Fibroblast of upper back skin (primary cell): ENCODE results near the gene CUL3.

ENCODE experiments used
- DNase-seq: peaks from one replicate; pipeline ENCODE4 v3.0.0-alpha.2; 2013

Gene CUL3

DNA sequence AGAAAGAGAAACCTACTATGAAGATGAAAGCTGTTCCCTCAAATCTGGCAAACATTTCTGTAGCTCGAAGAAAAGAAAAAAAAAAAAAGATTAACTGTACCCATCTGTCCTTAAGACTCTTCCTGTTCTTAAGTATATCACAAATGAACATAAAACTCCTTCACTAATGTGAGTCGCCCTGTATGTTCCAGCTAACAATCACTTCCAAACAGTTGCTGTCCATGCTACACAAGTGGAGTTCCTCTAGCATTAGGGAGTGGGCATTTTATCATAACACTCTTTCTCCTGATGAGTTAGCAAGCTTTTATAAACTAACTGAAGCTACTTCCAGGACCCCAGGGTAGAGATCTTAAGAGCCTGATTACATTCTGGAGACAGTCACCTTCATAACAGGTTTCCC lies 5.8 kb downstream of the CUL3 start:
- DNase-seq = no peak

DNA sequence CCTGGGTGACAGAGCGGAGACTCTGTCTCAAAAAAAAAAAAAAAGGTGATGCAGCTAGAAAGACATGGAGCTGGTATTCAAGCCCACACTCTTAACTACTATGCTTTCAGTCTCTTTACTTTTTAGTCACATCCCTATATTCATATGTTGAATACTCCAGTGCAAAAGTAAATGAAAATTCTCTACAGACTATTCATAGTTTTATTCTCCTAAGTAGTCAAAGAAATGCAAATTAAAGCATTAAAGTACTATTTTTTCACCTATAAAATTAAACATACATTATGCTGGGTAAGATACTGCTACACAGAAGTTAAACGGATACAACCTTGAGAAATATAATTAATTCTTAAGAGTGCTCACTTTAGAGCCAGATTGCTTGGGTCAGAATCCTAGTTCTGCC lies 7.6 kb downstream of the CUL3 start:
- no peak for DNase-seq

DNA sequence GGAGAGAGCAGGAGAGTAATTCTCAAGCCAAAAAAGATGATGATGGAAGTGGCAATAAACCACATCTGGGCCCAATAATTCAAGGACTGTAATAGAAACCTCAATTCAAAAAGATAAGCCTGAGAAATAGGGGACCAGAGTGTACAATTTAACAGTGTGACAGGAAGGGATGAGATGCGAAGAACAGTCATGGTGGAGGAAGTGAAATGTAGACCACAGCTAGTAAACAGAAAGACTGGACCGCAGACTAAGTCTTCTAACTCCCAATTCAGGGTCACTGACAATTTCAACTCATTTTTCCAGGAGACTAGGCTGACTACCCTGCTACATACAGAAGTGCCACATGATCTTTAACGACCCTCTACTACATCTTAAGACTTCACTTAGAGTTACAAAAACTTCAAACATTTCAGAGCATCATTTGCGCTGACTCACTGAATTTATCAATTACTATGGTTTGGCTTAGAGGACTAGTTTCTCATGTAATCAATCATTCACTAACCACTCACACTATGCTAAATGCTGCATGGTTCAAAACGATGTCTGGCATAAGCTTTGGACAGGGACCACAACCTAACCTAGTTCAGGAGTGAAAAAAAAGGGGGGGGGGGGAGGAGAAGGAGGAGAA lies 9.0 kb downstream of the CUL3 start:
- DNase-seq = no peak

DNA sequence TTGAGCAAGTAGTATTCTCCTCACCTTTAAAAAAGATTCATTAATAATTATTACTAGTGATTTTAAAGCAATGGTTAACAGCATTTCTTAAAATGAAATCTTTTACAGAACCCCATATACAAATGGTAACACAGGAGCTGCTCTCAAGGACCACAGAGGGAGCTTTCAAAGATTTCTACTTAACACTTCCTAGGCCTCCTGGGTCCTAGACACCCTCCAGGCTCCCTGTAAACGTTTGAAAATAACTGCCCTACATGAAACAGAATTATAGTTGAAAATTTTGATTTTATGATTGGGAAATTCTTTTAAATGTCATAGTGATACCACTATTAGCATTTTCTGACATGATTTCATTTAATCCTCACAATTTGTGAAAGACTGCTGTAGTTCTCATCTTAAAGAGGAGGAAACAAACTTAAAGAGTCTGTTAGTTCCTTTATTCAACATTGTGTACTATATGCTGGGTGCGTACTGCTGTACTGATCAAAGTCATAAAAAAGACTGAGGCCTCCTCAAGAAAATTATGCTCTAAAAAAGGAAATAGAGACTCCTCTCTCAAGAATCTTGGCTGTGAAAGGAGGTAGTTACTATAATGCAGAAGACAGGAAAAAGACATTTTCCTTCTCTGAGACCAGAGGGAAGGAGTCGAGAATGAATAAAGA lies 10.6 kb downstream of the CUL3 start:
- DNase-seq = no peak

DNA sequence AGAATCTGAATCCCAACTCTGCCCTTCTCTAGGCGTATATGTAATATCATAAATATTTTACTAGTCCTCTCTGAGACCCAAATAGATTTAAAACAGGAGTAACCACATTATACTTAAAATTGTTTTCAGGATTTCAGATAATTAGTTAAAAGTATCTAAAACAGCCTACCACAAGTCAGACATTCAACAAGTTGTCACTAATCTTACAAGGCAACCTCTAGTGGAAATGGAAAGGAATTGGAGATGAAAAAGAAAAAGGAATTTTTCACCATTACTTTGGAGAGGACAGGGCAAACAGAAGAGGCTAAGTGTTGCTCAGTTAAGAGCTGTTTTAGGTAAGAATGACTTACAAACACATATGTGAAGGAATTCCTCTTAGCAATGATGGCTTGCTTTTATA lies 11.4 kb downstream of the CUL3 start:
- DNase-seq = no peak

DNA sequence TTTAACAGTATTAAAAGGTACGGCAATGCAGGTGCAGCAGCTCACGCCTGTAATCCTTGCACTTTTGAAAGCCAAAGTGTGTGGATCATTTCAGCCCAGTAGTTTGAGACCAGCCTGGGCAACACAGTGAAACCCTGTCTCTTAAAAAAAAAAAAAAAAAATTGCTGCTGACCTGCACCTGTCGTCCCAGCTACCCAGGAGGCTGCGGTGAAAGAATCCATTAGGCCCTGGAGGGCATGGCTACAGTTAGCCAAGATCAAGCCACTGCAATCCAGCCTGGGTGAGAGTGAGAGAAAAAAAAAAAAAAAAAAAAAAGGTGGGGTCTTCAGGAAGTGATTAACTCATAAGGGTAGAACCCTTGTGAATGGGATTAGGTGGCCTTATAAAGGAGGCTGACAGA lies 12.8 kb downstream of the CUL3 start:
- DNase-seq = no peak

DNA sequence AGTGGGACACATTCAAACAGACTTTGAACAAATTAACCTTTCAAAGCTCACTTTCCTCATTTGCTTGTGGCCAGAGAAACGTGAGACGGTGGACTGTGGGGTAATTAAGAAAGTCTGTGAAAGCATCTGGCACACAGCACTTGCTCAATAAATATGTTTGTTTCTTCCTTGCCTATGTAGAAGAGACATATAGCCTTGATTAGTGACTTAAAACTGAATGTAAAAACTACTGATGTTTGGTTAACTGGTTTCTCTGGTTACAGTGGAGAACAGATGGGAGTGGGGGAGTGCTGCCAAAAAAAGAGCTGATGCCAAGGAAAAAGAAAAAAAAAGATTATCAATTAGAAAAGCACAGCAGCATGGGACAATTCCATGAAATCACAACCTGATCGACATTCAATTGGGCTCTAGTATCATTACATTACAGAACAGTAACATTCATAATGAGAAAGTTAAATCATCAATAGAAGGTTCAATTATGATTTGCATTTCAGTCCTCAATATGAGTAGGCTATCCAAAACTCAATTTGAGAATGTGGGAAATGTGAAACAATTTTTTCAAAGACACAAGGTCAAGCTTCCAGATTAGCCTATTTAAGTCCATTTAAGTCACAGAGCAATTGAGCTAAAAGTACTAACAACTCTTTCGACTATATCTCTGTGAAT lies 14.7 kb downstream of the CUL3 start:
- peak; percentile 44 for DNase-seq

DNA sequence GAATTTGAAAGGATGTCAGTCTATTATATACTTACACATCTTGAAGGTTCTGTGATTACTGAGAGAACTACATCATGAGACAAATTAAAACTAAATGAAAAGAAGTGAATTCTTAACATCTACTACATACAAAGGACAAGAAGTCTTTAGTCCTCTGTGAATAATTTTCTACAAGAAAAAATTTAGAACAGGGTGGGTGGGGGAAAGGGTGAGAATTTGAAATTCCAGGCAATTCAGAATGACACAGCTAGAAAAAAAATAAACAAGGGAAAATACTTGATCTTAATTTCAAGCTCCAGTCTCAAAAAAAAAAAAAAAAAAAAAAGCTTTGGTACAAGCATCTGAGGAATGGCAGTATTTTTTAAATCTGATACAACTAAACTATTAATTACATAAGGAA lies 15.5 kb downstream of the CUL3 start:
- DNase-seq = no peak

DNA sequence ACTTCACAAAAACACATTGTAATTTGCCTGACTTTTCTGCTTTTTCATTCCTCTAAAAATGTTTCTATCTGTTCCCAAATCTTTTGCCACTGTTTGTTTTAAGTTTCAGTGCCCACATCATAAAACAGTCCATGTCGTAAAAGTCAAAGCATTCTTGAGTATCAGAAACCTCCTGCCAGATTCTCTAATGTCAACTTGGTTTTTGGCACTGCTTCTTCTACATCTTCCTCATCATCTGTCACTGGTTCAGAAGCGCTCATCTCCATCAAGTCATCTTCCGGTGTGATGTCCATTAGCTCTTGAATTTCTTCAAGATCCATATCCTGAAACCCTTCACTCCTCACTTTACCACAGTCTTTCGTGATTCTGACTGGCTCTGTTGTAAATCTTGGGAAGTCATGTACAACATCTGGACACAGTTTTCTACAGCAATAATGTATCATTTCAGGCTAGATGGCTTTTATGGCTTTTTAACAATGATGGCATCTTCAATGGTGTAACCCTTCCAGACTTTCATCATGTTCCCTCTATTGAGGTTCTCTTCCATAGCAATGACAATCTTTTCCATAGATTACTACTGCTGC lies 19.6 kb downstream of the CUL3 start:
- no peak for DNase-seq

DNA sequence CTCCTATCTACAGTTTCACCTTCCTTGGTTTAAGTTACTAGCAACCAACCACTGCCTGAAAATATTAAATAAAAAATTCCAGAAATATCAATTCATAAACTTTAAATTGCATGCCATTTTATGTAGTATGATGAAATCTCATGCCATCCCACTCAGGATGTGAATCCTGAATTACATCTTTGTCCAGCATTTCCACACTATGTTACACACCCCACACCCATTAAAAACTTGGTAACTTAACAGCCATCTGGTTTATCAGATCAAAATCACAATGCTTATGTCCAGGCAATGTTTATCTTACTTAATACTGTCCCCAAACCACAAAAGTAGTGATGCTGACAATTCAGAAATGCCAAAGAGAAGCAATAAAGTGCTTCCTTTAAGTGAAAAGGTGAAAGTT lies 21.6 kb downstream of the CUL3 start:
- peak; percentile 41 for DNase-seq

DNA sequence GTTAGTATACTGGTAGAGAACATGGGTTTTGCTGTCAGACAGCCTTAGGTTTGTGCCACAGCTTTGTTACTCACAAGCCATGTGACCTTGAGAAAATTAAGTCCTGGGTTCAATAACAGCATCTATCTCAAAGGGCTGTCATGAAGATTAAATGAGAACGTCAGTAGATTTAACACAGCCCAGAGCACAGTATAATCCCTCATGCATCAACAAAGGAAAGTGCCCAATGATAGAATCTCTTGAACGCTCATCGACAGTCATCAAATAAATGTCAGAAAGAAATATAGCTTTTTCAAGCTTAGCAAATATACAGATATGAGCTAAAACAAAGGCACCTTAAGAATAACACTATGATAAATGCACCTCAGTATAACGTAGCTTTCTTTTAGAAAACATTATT lies 22.3 kb downstream of the CUL3 start:
- DNase-seq = no peak

DNA sequence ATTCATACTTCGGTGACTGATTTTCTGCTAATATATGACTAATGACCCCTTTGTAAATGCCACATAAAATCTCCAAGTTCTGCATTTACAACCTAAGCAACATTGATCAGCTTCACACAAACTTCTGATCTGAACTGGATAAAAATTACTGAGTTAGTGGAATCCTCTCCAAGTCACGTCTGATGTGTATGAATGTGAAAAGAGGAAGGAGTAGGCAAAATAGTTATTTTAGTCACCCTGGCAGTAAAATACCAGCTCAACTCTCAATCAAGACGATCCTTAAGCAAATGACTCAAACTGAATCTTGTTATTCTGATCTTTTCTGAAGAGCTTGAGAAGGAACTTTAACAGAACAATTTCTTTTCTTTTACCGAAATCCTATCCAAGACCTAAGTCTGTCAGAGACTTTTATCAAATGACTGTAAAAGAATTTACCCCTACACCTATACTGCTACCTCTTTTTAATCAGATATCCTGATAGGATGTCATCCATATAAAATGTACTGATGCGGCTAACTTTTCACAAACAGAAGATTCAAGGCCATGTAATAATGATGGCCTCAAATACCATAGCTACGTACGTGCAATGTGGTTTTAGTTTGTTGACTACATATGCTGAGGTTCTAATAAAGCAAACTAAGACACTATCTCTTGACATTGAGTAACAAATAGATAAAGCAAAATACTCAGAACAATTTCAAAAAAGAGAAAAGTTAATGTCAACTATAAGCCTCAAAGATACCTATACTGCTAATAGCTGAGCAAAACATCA lies 23.7 kb downstream of the CUL3 start:
- DNase-seq = no peak

DNA sequence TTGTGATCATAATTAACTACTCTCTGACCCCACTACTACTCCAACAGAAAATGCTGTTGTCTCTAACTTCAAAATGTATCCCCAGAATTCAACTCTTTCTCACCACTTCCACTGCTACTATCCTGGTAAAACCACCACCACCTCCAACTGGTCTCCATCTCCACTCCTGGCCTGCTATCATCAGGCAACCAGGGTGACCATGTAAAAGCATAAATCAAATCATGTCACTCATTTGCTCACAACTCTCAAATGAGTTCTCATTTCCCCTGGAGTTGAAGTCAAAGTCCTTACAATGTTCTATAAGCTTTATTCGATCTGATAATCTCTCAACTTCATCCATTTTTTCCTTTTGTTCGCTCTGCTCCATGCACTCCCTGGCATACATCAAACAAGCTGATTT lies 24.6 kb downstream of the CUL3 start:
- DNase-seq = no peak

DNA sequence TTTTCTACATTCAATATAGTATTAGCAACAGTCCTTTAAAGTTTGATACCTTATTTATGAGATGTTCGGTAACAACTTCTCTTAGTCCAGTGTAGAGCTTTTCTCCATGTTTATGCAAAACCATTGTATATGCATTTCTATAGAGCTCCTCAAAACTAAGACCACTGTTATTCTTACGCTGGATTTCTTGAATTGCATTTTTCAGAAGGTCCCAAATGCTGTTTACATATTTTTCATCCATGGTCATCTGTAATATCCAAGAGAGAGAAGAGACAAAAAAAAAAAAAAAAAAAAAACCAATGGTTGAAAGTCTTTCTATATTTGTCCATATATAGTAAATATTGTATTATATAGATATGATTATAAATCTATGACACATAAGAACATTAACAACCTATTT lies 27.6 kb downstream of the CUL3 start:
- DNase-seq = no peak

DNA sequence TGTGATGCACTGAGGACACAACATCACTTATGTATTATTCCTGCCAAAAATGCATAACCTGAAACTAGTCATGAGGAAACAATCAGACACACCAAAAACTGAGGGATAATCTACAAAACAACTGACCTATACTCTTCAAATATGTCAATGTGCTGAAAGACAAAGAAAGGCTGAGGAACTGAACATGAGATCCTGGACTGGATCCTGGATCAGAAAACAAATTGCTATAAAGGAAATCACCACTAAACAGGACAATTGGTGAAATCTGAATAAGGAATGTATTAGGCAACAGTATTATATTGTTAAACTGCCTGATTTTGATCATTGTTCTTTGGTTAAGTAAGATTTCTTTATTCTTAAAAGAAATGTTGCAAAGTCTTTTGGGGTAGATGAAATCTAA lies 28.8 kb downstream of the CUL3 start:
- peak; percentile 33 for DNase-seq

DNA sequence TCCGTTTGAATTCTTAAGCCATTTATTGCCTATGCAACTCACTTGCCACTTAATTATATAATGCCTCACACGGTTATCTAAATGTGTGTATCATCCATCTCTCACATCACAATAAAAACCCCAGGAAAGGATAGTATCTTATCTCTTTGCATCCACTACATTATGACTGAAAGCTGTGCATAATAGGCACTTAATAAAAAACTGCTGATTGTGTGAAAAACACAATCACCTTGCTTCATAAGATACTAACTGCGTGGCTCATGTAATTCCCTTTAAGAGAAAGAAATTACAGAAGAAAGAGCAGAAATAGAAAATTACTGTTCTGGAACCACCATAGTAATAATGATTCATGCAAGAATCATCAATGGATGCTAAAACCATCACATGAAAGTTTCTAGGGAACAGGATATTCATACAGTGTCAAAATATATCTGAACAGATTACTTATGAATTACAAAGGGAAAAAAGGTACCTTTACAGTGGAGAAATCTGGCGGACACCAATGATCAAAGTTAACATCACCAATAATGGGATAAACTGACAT lies 29.3 kb downstream of the CUL3 start:
- no peak for DNase-seq

DNA sequence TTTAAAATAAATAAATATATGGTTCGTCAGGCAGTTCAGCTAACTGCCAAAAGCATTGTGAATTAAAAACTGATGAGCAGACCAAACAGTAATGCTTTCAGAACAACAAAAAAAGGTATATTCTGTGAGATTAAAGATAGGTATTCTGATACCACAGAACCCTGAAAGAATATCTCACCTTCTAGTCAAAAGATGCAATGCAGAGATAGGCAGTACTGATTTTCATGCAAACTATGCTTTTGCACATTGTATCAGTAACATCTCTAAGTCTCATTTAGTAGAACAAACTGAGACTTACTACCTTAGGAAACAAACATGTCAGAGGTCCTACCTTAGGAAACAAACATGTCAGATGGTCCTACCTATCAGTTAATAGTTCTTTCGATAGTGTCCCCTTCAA lies 32.4 kb downstream of the CUL3 start:
- DNase-seq = no peak

DNA sequence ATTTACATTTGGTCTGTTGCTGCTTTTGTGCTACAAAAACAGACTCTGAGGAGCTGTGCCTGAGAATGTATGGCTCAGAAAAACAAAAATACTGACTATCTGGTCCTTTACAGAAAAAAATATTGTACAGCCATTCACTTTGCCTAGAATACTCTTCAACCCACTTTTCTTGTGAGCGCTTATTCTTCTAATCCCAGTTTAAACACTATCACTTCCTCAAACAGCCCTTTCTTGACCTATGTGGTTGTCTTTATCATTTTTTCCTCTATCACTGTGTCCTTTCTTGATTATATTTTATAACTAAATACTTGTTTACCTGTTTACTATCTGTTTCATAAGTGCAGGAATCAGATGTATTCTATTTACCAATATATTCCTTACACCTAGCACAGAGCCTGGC lies 33.5 kb downstream of the CUL3 start:
- DNase-seq = no peak

DNA sequence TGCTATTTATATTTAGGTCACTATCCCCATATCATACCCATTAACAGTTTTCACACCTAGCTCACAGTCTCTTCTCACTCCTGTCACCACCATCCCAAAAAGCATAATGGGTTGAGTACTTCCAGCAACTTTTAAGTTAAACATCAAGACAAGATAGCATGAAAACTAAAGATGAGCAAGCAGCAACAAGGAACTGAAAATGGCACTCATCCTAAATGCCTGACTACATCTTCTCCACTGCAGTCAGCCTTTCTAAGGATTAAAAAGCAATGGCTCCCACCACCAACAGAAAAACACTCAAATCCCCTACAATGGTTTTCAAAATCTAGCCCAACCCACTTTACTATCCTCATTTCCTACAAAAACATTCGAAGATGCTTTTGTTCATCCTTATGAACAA lies 38.2 kb downstream of the CUL3 start:
- DNase-seq = no peak

DNA sequence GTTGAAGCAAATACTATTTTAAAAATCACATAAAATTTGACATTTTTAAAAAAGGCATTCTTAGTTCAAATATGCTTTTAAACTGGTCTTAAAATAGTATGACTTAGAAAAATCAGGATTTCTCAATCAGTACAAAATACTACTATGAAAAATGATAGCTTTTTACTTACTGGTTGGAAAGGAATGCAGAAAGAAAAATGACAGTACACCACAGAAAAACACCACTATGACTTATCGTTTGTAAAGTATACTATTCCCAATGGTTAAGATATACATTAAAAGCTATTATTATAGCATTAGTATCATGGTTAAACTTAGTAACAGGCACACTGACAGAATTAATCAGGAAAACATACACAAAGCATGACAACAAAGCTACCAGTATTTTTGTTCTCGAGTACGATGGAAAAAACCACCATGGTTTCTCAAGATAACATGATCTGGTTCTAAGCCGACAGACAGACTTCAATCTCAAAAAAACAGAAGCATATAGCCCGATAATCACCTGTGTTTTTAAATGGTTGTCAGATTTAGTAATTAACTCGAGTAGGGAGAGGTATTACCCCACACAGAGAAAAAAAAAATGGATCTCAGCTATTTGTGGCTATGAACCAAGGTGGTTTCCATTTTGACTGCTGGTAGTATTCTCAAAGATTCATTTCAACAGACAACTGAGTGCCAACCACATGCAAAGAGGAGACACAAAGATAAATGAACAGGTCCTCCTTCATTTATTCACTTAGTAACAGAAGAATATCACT lies 39.1 kb downstream of the CUL3 start:
- peak; percentile 72 for DNase-seq

DNA sequence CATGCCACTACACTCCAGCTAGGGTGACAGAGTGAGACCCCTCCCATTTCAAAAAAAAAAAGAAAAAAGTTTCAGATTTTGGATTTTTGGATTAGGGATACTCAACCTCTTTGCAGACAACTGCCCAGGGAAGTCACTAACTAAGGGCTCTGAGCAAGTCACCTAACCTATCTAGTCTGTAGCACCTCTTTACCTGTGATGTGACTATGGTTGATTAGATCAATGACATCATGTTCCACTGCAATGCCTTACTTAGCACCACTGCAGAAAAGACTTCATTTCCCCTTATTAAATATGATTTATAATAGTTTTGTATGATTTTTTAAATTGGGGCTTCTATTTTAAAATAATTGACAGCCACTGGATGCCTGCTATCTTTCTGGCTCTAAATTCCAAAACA lies 41.2 kb downstream of the CUL3 start:
- no peak for DNase-seq

DNA sequence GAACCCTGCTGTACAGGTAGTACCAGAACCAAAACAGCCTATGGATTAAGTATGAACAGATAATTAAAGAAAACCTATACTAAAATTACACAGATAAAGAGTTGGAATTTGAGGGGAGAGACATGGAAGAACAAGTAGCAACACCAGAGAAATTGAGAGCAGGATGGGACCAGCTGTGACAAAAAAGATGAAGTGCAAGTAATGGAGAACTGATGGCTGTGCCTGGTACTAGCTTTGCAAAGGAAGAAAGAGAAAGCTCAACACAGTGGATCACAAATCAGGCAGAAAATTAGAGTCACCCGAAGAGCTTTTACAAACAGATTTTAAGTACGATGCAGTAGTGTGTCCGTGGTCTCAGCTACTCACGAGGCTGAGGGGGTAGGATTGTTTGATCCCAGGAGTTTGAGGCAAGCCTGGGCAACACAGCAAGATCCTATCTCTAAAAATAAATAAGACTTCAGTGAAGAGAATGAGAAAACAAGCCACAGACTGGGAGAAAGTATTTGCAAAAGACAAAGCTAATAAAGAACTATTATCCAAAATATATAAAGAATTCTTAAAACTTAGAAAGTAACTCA lies 46.5 kb downstream of the CUL3 start:
- DNase-seq = no peak
